EH (cell line): ENCODE measurements around the gene PRKRIP1.
"Not testable (repeated sequence)": the region's sequence is repeated elsewhere in the genome, so short reads cannot be mapped to it uniquely, and the experiment has no call there.

Experiments used
- DNase-seq: peaks from one replicate; pipeline ENCODE4 v3.0.0-alpha.2; 2015; ENCODE audit warnings: low read depth

The PRKRIP1 gene

GRCh38 chr7:102395873-102396709 is at the start of gene PRKRIP1:
Gene PRKRIP1 (plus strand): TSS chr7:102396363. CDS start chr7:102396412, 49 bp downstream.
- peak; percentile 95 for DNase-seq

- not testable (repeated sequence) for DNase-seq
Measured at GRCh38 chr7:102346983-102347382, 49.2 kb upstream of the PRKRIP1 start.

GRCh38 chr7:102356344-102356743 is 39.8 kb upstream of the PRKRIP1 start, which contains the start of gene SPDYE6:
Gene SPDYE6 (minus strand): TSS chr7:102356444. CDS start chr7:102356023, 421 bp downstream.
- DNase-seq: not testable (repeated sequence)

- DNase-seq: peak; percentile 99
Measured at GRCh38 chr7:102363549-102364393, 32.4 kb upstream of the PRKRIP1 start.

- DNase-seq: peak; percentile 19
Measured at GRCh38 chr7:102364394-102364886, 31.7 kb upstream of the PRKRIP1 start.

- DNase-seq: peak; percentile 8
Measured at GRCh38 chr7:102365390-102365789, 30.8 kb upstream of the PRKRIP1 start.

GRCh38 chr7:102370038-102370437 is 26.1 kb upstream of the PRKRIP1 start:
- not testable (repeated sequence) for DNase-seq

GRCh38 chr7:102372796-102373195 is 23.4 kb upstream of the PRKRIP1 start:
- DNase-seq: not testable (repeated sequence)

- DNase-seq: no peak
Measured at GRCh38 chr7:102376964-102377466, 19.1 kb upstream of the PRKRIP1 start.

GRCh38 chr7:102380837-102381236 is 15.3 kb upstream of the PRKRIP1 start:
- not testable (repeated sequence) for DNase-seq

GRCh38 chr7:102381696-102382425 is 14.3 kb upstream of the PRKRIP1 start:
- not testable (repeated sequence) for DNase-seq

GRCh38 chr7:102387064-102387463 is 9.1 kb upstream of the PRKRIP1 start:
- DNase-seq: no peak

GRCh38 chr7:102389810-102390209 is 6.4 kb upstream of the PRKRIP1 start:
- DNase-seq: no peak

GRCh38 chr7:102390697-102391484 is 5.3 kb upstream of the PRKRIP1 start:
- DNase-seq: peak; percentile 76

GRCh38 chr7:102392330-102392729 is 3.8 kb upstream of the PRKRIP1 start:
- DNase-seq: no peak

GRCh38 chr7:102393467-102393866 is 2.7 kb upstream of the PRKRIP1 start:
- DNase-seq: peak; percentile 30

- DNase-seq: no peak
Measured at GRCh38 chr7:102395592-102395872, 631 bp upstream of the PRKRIP1 start.

- no peak for DNase-seq
Measured at GRCh38 chr7:102396710-102397019, 502 bp downstream of the PRKRIP1 start.

- DNase-seq: no peak
Measured at GRCh38 chr7:102398543-102398942, 2.4 kb downstream of the PRKRIP1 start.

GRCh38 chr7:102400360-102400759 is 4.2 kb downstream of the PRKRIP1 start:
- no peak for DNase-seq

GRCh38 chr7:102403563-102403962 is 7.4 kb downstream of the PRKRIP1 start:
- DNase-seq: no peak
